DOHH2 (cell line): Measurements from ENCODE around the gene INPP5F.

Experiments
- H3F3A ChIP-seq: fragments of 200-600 bp; sonication (generic), shearing (Covaris generic); 2 replicates; pipeline ENCODE4 v1.6.0; 2016; ENCODE audit warnings: antibody characterized with exemption, mild to moderate bottlenecking; ENCODE audit not compliant: control insufficient read depth, insufficient read depth
- H3K27ac ChIP-seq: fragments of 200-600 bp; sonication (generic); 2 replicates; pipeline ENCODE4 v1.5.1; 2014; ENCODE audit warnings: low read depth, mild to moderate bottlenecking, low read length, moderate library complexity
- H3K27me3 ChIP-seq: fragments of 200-600 bp; sonication (generic); 2 replicates; pipeline ENCODE4 v1.6.1; 2014; ENCODE audit warnings: mild to moderate bottlenecking, low read length, mixed read lengths; ENCODE audit not compliant: control insufficient read depth
- H3K36me3 ChIP-seq: fragments of 200-600 bp; sonication (generic); 2 replicates; pipeline ENCODE4 v1.6.1; 2014; ENCODE audit warnings: mild to moderate bottlenecking, low read length, moderate library complexity, mixed read lengths; ENCODE audit not compliant: control insufficient read depth
- H3K4me1 ChIP-seq: fragments of 200-600 bp; sonication (generic); 2 replicates; pipeline ENCODE4 v1.6.1; 2014; ENCODE audit warnings: mild to moderate bottlenecking, low read length, mixed read lengths; ENCODE audit not compliant: control insufficient read depth
- H3K4me2 ChIP-seq: fragments of 200-600 bp; sonication (generic); 2 replicates; pipeline ENCODE4 v1.6.0; 2014; ENCODE audit warnings: mild to moderate bottlenecking, low read length, moderate library complexity
- H3K4me3 ChIP-seq: fragments of 200-600 bp; sonication (generic); 2 replicates; pipeline ENCODE4 v1.5.1; 2014; ENCODE audit warnings: mild to moderate bottlenecking, low read length, mixed read lengths
- H3K79me2 ChIP-seq: fragments of 200-600 bp; sonication (generic); 2 replicates; pipeline ENCODE4 v1.6.1; 2014; ENCODE audit warnings: mild to moderate bottlenecking, low read length, mixed read lengths; ENCODE audit not compliant: control insufficient read depth
- H3K9me2 ChIP-seq: fragments of 200-600 bp; sonication (generic); replicated peaks from 2 replicates; pipeline ENCODE4 v1.6.1; 2014; ENCODE audit warnings: mild to moderate bottlenecking, low read length, mixed read lengths; ENCODE audit not compliant: control insufficient read depth
- H3K9me3 ChIP-seq: fragments of 200-600 bp; sonication (generic); 2 replicates; pipeline ENCODE4 v1.6.1; 2014; ENCODE audit warnings: antibody characterized with exemption, low read length, mixed read lengths; ENCODE audit not compliant: control insufficient read depth, insufficient read depth
- H4K20me1 ChIP-seq: fragments of 200-600 bp; sonication (generic); 2 replicates; pipeline ENCODE4 v1.6.0; 2014; ENCODE audit warnings: low read depth, mild to moderate bottlenecking, antibody characterized with exemption, low read length, moderate library complexity; ENCODE audit not compliant: control insufficient read depth, insufficient read depth
- EZH2phosphoT487 ChIP-seq: fragments of 200-600 bp; sonication (generic); IDR thresholded peaks from 2 replicates; pipeline ENCODE4 v1.6.1; 2017; ENCODE audit warnings: borderline replicate concordance, mild to moderate bottlenecking, antibody characterized with exemption, low read length, moderate library complexity, mixed read lengths
- TF ChIP-seq, protein P1 (sequence below): fragments of 200-600 bp; sonication (generic); IDR thresholded peaks from one replicate; pipeline ENCODE4 v1.5.1; 2014; ENCODE audit warnings: antibody characterized with exemption, mild to moderate bottlenecking, low read depth, low read length; ENCODE audit not compliant: poor library complexity, severe bottlenecking

The INPP5F gene

DNA sequence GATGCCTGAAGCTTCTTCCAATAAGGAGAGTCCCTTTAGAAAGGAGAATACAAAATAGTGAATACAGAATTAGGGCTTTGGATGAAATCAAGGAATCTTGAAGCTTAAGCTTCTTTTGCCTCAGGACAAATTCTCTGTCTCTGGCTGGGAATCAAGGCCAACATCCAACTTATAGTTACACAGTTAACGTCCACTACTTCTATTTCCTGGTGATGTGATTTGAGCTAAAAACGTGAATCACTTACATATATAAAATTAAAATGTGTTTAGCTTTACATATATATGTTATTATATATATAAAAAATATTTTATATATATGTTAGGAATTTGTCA, 11.4 kb upstream of the INPP5F start:
- Histone ChIP-seq H3K4me1 (peaks cover 2% of the 10 kb centered on the region), H3K27me3 (no peaks in the 10 kb centered on the region), H4K20me1 (no peaks in the 10 kb centered on the region), H3K36me3 (no peaks in the 10 kb centered on the region), H3K4me3 (no peak overlapping the region), H3K9me2 (no peaks in the 10 kb centered on the region), H3K4me2 (no peak overlapping the region), H3K9me3 (peaks cover 7% of the 10 kb centered on the region; the same call in 1 of the 2 replicates), H3K79me2 (no peaks in the 10 kb centered on the region), H3F3A (no peaks in the 10 kb centered on the region), H3K27ac (no peak overlapping the region)
- no peak for TF ChIP-seq EZH2phosphoT487
- TF ChIP-seq, protein P1, sequence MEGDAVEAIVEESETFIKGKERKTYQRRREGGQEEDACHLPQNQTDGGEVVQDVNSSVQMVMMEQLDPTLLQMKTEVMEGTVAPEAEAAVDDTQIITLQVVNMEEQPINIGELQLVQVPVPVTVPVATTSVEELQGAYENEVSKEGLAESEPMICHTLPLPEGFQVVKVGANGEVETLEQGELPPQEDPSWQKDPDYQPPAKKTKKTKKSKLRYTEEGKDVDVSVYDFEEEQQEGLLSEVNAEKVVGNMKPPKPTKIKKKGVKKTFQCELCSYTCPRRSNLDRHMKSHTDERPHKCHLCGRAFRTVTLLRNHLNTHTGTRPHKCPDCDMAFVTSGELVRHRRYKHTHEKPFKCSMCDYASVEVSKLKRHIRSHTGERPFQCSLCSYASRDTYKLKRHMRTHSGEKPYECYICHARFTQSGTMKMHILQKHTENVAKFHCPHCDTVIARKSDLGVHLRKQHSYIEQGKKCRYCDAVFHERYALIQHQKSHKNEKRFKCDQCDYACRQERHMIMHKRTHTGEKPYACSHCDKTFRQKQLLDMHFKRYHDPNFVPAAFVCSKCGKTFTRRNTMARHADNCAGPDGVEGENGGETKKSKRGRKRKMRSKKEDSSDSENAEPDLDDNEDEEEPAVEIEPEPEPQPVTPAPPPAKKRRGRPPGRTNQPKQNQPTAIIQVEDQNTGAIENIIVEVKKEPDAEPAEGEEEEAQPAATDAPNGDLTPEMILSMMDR, result no peak

GRCh38 chr10:119715628-119716505, 10.0 kb upstream of the INPP5F start:
- Histone ChIP-seq H3K9me3 (peaks cover under 1% of the 10 kb centered on the region; the same call in 1 of the 2 replicates), H4K20me1 (no peaks in the 10 kb centered on the region), H3K9me2 (no peaks in the 10 kb centered on the region), H3K27ac (no peak overlapping the region), H3K27me3 (no peaks in the 10 kb centered on the region), H3K36me3 (no peaks in the 10 kb centered on the region), H3K79me2 (no peaks in the 10 kb centered on the region), H3F3A (no peaks in the 10 kb centered on the region), H3K4me2 (no peak overlapping the region), H3K4me1 (no peaks in the 10 kb centered on the region), H3K4me3 (no peak overlapping the region)
- TF ChIP-seq, protein P1, result no peak
- TF ChIP-seq EZH2phosphoT487, result no peak

- peaks cover 37% of the 10 kb centered on the region for H3K4me1 ChIP-seq
- no peaks in the 10 kb centered on the region for H3K36me3 ChIP-seq
- H4K20me1 ChIP-seq, result no peaks in the 10 kb centered on the region
- H3F3A ChIP-seq, result peaks cover 17% of the 10 kb centered on the region
- H3K9me2 ChIP-seq, result no peaks in the 10 kb centered on the region
- H3K9me3 ChIP-seq, result no peaks in the 10 kb centered on the region
- TF ChIP-seq, protein P1, result no peak
- no peak for TF ChIP-seq EZH2phosphoT487
- H3K27ac ChIP-seq, result no peak overlapping the region
- H3K79me2 ChIP-seq, result peaks cover 19% of the 10 kb centered on the region
- no peak overlapping the region for H3K4me2 ChIP-seq
- H3K27me3 ChIP-seq, result no peaks in the 10 kb centered on the region
- H3K4me3 ChIP-seq, result no peak overlapping the region
Measured at GRCh38 chr10:119723161-119723560, 2.7 kb upstream of the INPP5F start.
